MM.1S (cell line): ENCODE measurements around the gene SMPD3.

Experiments used
- EZH2 ChIP-seq: fragments of 300-600 bp; sonication (generic); optimal IDR thresholded peaks from 2 replicates; pipeline ENCODE3; 2017; ENCODE audit warnings: low read depth, mild to moderate bottlenecking, antibody characterized with exemption, low read length, mixed read lengths
- EZH2phosphoT487 ChIP-seq: fragments of 300-600 bp; sonication (generic); IDR thresholded peaks from 2 replicates; pipeline ENCODE4 v1.6.1; 2018; ENCODE audit warnings: antibody characterized with exemption, low read length
- TF ChIP-seq, protein P1 (sequence below): fragments of 300-600 bp; sonication (generic); IDR thresholded peaks from 2 replicates; pipeline ENCODE4 v1.5.1; 2016; ENCODE audit warnings: antibody characterized with exemption, low read length, mixed read lengths

DNA sequence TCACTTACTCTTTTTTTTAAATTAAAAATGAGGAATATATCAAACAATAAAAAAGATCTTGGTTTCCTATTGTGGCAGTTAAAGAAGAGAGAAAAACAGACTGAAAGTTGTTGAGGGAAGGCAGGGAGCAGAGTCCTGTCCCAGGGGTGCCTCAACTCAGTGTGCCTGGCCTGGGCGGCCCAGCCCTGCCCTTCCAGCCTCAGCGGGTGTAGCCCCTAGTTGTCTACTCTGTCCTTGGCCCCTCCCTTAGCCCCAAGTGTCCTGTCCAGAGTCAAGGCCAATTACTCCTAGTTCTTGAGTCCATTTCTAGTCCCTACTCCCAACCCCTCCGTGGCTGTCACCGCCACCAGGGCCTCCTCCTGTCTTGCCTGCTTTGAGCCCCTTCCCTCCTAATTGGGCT is 52.5 kb downstream of the SMPD3 start:
- TF ChIP-seq, protein P1, sequence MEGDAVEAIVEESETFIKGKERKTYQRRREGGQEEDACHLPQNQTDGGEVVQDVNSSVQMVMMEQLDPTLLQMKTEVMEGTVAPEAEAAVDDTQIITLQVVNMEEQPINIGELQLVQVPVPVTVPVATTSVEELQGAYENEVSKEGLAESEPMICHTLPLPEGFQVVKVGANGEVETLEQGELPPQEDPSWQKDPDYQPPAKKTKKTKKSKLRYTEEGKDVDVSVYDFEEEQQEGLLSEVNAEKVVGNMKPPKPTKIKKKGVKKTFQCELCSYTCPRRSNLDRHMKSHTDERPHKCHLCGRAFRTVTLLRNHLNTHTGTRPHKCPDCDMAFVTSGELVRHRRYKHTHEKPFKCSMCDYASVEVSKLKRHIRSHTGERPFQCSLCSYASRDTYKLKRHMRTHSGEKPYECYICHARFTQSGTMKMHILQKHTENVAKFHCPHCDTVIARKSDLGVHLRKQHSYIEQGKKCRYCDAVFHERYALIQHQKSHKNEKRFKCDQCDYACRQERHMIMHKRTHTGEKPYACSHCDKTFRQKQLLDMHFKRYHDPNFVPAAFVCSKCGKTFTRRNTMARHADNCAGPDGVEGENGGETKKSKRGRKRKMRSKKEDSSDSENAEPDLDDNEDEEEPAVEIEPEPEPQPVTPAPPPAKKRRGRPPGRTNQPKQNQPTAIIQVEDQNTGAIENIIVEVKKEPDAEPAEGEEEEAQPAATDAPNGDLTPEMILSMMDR, result no peak
- TF ChIP-seq EZH2phosphoT487, result no peak
- no peak for TF ChIP-seq EZH2
